Upper lobe of right lung (tissue), 1 donor: ENCODE data around the gene KLF18. TPM values are rescaled to one million over a fixed set of nuclear protein-coding genes. Genes with fewer than 3 reads are reported as not detected.

Experiments used
- ATAC-seq: fragments of 200-7000 bp; cut with Tn5 transposase; one replicate; pipeline ENCODE4 v1.9.1; 2020; ENCODE audit warnings: mild to moderate bottlenecking, moderate library complexity
- DNase-seq: peaks from one replicate; pipeline ENCODE4 v3.0.0-alpha.2; 2020
- H3K27ac ChIP-seq: fragments of 200-600 bp; one replicate; pipeline ENCODE4 v1.8.0; 2022
- H3K27me3 ChIP-seq: fragments of 200-600 bp; one replicate; pipeline ENCODE4 v1.8.0; 2022; ENCODE audit warnings: mild to moderate bottlenecking
- H3K36me3 ChIP-seq: fragments of 200-600 bp; one replicate; pipeline ENCODE4 v1.8.0; 2022
- H3K4me1 ChIP-seq: fragments of 200-600 bp; one replicate; pipeline ENCODE4 v1.8.0; 2022
- H3K4me3 ChIP-seq: fragments of 200-600 bp; one replicate; pipeline ENCODE4 v1.8.0; 2022; ENCODE audit warnings: mild to moderate bottlenecking
- H3K9me3 ChIP-seq: fragments of 200-600 bp; one replicate; pipeline ENCODE4 v1.8.0; 2022
- CTCF ChIP-seq: fragments of 200-600 bp; IDR thresholded peaks from one replicate; pipeline ENCODE4 v1.8.0; 2022; ENCODE audit warnings: antibody characterized with exemption
- intact Hi-C: fragments of 100-400 bp; cut with DNase I; formaldehyde crosslinking; loops from one replicate; pipeline ENCODE4 v1.11.0; 2022
- total RNA-seq: library from RNA; stranded (reverse); fragmentation: NEBNext Ultra II Directional; extraction: Animal tissue kit (Norgen Biotek cat#: 25700); gene quantifications from one replicate; pipeline ENCODE4 v1.2.1, GENCODE V29; 2021
- donor health status: DM: no; HTN: yes; CAD: no; lungs with severe emphysema.

Gene KLF18
- total RNA-seq, 1 donor from 2014 or later, result not detected

GRCh38 chr1:44103270-44104131 lies 37.9 kb downstream of the KLF18 start:
- Histone ChIP-seq H3K27ac (no peak overlapping the region), H3K27me3 (no peaks in the 10 kb centered on the region), H3K4me3 (no peak overlapping the region), H3K4me1 (no peaks in the 10 kb centered on the region), H3K9me3 (no peaks in the 10 kb centered on the region), H3K36me3 (no peaks in the 10 kb centered on the region)
- DNase-seq (peak; percentile 63), ATAC-seq (no peak)
- intact Hi-C loops, result no loop called here
- no peak for TF ChIP-seq CTCF

GRCh38 chr1:44101328-44101727 lies 40.1 kb downstream of the KLF18 start:
- Histone ChIP-seq H3K27me3 (no peaks in the 10 kb centered on the region), H3K4me3 (no peak overlapping the region), H3K27ac (no peak overlapping the region), H3K4me1 (no peaks in the 10 kb centered on the region), H3K9me3 (no peaks in the 10 kb centered on the region), H3K36me3 (no peaks in the 10 kb centered on the region)
- TF ChIP-seq CTCF, result no peak
- ATAC-seq (no peak), DNase-seq (no peak)
- intact Hi-C loops, result no loop called here

GRCh38 chr1:44100183-44100868 lies 41.1 kb downstream of the KLF18 start:
- DNase-seq (no peak), ATAC-seq (no peak)
- Histone ChIP-seq H3K9me3 (no peaks in the 10 kb centered on the region), H3K36me3 (no peaks in the 10 kb centered on the region), H3K4me1 (no peaks in the 10 kb centered on the region), H3K27me3 (no peaks in the 10 kb centered on the region), H3K4me3 (no peak overlapping the region), H3K27ac (no peak overlapping the region)
- no peak for TF ChIP-seq CTCF
- intact Hi-C loops, result no loop called here

- intact Hi-C loops, result no loop called here
- no peaks in the 10 kb centered on the region for H3K9me3 ChIP-seq
- TF ChIP-seq CTCF, result no peak
- H3K4me1 ChIP-seq, result no peaks in the 10 kb centered on the region
- no peaks in the 10 kb centered on the region for H3K36me3 ChIP-seq
- no peaks in the 10 kb centered on the region for H3K27me3 ChIP-seq
- ATAC-seq (no peak), DNase-seq (no peak)
- no peak overlapping the region for H3K27ac ChIP-seq
- H3K4me3 ChIP-seq, result no peak overlapping the region
These were observed 47.4 kb downstream of the KLF18 start for GRCh38 chr1:44094047-44094446.

GRCh38 chr1:44090429-44091252 lies 50.8 kb downstream of the KLF18 start:
- DNase-seq (no peak), ATAC-seq (no peak)
- no peak overlapping the region for H3K4me3 ChIP-seq

More at GRCh38 chr1:44090429-44091252, 50.8 kb downstream of the KLF18 start:
- H3K27ac ChIP-seq, result no peak overlapping the region
- intact Hi-C loops, result no loop called here
- no peaks in the 10 kb centered on the region for H3K27me3 ChIP-seq
- H3K4me1 ChIP-seq, result no peaks in the 10 kb centered on the region
- H3K9me3 ChIP-seq, result no peaks in the 10 kb centered on the region
- TF ChIP-seq CTCF, result no peak
- no peaks in the 10 kb centered on the region for H3K36me3 ChIP-seq
